GM04504 (cell line): ENCODE results near the gene GADD45B.
"Not testable (repeated sequence)": the region's sequence is repeated elsewhere in the genome, so short reads cannot be mapped to it uniquely, and the experiment has no call there.

Experiments
- DNase-seq: peaks from one replicate; pipeline ENCODE4 v3.0.0-alpha.2; 2012; ENCODE audit warnings: low read depth

The GADD45B gene

GRCh38 chr19:2469102-2469914, 6.6 kb upstream of the GADD45B start:
- DNase-seq = no peak

- not testable (repeated sequence) for DNase-seq
These were observed 6.1 kb upstream of the GADD45B start for GRCh38 chr19:2469915-2470200.

GRCh38 chr19:2474232-2475017, 1.5 kb upstream of the GADD45B start:
- no peak for DNase-seq

DNA sequence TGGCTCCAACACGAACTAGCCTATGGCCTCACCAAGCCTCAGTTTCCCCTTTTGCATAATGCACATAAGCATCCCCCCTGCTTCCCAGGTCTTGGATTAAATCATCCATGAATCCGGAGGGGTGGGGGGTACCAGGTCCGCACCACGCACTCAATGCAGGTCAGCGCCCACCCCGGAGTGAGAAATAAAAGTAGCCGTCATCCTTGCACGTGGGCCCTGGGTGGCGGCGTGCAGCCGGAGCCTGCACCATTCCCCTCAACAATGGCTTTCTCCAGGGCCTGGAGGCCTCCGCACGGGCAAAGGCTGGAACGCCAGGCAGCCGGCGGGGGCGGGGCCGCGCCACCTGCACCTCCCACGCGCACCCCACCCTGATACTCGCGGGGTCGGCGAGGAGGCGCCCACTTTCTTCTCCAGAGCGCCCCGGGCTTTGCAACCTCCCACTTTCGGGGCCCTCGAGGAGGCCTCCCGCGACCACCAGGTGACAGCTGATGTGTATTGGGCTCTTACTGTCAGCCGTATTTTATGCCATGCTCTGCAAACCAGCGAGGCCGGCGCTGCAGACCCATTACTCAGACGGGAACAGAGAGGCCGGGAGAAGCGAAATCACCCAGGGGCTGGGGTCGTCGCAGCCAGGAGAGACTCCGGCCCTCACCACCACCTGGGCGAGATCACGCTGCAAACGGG, 767 bp upstream of the GADD45B start:
- no peak for DNase-seq

- no peak for DNase-seq
These were observed 669 bp downstream of the GADD45B start for GRCh38 chr19:2476451-2477140.

DNA sequence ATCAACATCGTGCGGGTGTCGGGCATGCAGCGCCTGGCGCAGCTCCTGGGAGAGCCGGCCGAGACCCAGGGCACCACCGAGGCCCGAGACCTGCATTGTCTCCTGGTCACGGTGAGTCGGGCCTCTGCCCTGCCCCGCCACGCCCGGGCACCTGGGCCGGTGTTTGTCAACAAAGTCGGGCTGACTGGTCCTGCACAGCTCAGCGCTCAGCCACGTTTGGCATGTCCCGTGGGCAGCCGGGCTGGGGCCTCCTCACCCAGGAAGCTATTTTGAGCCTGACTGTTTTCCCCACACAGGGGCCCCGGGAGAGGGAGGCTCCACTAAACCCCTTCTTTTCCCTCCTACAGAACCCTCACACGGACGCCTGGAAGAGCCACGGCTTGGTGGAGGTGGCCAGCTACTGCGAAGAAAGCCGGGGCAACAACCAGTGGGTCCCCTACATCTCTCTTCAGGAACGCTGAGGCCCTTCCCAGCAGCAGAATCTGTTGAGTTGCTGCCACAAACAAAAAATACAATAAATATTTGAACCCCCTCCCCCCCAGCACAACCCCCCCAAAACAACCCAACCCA, 1.3 kb downstream of the GADD45B start:
- no peak for DNase-seq

- no peak for DNase-seq
These were observed 1.8 kb downstream of the GADD45B start for GRCh38 chr19:2477732-2478191.

DNA sequence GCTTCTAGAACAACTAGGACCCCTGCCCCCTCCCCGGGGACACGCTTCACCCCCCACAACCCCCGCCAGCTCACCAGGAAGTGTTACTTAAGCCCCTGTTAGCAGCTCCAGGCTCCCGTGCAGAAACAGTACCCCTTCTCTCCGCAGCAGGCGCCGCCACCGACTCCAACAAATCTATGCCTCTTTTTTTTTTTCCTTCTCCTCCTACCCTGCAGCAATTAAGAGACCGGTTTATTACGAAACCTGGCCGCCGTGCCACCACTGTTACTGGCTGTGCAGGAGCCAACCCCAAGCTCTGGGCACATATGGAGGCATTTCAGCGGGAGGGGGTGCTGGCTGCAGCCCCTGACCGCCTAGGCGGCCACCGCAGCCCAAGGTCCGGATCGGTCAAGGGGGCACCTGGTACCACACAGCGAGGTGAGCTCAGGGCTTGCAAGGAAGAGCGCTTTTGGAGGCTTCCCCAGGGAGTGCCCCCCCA, 2.4 kb downstream of the GADD45B start:
- DNase-seq = no peak

- DNase-seq = peak; percentile 51
These were observed 3.0 kb downstream of the GADD45B start for GRCh38 chr19:2478756-2479555.

DNA sequence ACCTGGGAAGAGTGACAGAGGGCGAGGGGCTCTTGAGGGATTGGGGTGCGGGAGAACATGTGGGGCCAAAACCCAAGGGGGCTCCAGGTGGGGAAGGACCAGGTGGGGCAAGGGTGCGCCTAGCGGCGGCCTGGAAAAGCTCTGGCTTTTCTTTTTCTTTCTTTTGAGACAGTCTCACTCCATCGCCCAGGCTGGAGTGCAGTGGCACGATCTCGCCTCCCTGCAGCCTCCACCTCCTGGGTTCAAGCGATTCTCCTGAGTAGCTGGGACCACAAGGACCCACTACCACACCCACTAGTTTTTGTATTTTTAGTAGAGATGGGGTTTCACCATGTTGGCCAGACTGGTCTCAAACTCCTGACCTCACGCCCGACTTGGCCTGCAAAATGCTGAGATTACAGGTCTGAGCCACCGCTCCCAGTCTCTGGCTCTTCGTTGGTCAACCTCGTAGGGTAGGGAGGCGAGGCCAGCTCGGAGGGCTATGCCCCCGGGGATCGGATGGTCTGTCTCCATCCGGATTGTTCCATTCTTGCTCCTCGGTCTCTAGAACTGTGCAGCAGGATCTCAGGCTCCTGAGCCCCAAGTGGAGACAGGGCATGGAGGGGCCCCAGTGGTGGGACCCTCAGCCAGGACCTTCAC, 3.7 kb downstream of the GADD45B start:
- no peak for DNase-seq

GRCh38 chr19:2481466-2481865, 5.5 kb downstream of the GADD45B start:
- no peak for DNase-seq

DNA sequence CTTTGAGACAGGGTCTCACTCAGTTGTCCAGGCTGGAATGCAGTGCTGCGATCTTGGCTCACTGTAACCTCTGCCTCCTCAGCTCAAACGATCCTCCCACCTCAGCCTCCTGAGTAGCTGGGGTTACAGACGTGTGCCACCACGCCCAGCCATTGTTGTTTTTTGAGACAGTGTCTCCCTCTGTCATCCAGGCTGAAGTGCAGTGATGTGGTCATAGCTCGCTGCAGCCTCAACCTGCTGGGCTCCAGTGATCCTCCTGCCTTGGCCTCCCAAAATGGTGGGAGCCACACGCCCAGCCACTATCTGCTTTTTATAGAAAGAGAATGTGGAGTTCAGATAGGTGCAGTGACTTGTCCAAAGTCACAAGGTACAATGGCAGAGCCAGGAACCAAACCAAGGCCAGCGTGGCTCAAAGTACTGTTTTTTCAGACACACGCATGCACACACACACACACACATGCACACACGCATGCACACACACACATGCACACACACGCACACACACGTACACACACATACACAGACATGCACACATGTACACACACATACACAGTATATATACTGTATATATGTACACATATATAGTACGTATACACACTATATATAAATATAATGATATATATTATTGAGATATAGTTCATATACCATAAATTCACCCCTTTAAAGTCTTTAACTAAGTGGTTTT, 6.6 kb downstream of the GADD45B start:
- DNase-seq = no peak

GRCh38 chr19:2483084-2483483, 7.2 kb downstream of the GADD45B start:
- DNase-seq = no peak

GRCh38 chr19:2483484-2484151, 7.7 kb downstream of the GADD45B start:
- no peak for DNase-seq

DNA sequence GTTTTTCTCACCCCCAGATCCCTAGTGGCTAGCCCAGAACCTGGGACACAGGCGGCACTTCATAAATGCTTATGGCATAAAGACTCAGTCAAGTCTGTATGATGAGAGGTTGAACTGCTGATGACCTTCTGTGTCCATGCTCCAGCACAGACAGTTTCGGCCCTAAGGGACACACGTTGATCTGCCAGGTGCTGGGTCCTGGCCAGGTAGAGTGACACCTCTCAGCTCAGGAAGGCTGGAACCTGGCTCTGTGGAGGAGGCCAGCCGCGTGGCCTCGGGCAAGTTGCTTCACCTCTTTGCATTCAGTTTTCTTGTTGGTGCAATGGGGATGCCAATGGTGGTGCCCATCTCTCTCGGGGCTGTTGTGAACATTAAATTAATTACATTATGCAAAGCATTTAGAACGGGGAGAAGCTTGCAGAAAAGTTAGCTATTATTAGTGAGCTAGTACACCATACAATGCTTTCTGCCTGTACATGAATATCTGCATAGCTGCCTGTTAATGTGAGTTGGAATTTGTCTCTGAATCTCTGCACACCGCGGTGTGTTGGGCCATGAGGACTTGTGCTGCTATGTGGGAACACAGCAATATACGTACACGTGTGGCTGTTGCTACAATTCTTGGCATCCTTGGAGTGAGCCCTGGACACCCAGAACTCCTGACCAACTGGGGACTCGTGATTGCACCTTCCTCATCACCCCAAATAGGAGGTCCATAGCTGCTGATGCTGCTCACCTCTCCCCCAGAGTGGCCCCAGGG, 8.4 kb downstream of the GADD45B start:
- DNase-seq = no peak

GRCh38 chr19:2485428-2485827, 9.5 kb downstream of the GADD45B start:
- no peak for DNase-seq

DNA sequence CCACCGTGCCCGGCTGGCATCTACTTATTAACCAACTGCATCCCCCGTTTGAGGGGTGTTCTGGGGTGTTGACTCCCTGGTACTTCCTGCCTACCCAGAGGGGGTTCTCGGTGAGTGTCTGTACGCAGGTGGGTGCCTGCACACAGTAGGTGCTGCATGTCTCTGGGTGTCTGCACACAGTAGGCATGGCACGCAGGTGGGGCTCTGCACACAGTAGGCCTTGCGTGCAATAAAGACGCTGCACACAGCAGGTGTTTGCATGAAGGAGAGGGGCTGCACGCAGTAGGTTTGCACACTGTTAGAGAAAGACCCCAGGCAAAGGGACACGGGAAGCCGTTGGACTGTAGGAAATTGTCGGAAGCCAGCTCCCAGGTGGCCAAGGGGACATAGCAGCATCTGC, 11.2 kb downstream of the GADD45B start:
- DNase-seq = no peak

DNA sequence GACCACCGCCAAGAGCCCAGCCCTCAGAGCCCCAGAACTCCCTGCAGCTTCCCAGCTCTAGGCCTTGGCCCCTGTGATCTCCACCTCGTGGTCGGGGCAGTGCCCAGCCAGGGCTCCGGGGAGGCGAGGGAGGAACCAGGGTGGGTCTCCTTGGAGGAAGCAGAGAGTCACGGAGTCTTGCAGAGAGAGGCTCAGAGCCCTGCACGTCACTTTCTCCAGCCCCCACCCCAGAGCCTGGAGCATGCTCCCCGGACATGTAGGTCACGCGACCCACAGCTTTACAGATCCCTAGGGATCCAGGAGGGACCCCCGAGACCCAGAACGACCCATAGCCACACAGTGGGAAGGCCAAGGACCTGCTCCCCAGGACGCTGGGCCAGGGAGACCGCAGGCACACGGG, 11.9 kb downstream of the GADD45B start:
- no peak for DNase-seq
